ENCODE measurements around the gene DPYD.

DPYD gene

DNA sequence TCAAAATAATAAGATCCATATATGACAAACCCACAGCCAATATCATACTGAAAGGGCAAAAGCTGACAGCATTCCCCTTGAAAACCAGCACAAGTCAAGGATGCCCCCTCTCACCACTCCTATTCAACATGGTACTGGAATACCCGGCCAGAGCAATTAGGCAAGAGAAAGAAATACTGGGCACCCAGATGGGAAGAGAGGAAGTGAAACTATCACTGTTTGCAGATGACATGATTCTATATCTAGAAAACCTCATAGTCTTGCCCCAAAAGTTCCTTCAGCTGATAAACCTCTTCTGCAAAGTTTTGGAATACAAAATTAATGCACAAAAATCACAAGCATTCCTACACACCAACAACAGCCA, 756.6 kb downstream of the DPYD start:
- in situ Hi-C loops (cut with MboI; ENCODE audit: low sequenced_read_pairs): no loop called here

DNA sequence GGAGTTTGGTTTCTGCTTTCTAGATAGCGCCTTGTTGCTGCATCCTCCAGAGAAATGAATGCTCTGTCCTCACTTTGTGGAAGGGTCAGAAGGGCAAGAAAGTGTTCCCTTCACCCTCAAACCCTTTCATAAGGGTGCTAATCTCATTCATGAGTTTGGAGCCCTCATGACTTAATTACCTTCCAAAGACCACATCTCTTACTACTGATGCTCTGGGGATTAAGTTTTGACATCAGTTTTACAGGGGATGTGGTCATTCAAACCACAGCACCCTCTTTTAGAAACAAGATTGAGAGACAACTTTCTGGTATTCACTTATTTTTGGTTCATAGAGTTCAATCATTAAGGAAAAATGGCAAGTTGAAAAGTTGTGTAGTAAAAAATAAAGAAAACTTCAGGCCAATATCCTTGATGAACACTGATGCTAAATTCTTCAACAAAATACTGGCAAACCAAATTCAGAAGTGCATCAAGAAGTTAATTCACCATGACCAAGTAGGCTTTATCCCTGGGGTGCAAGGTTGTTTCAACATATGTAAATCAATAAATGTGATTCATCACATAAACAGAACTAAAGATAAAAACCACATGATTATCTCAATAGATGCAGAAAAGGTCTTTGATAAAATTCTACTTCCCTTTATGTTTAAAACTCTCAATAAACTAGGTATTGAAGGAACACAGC, 757.1 kb downstream of the DPYD start:
- in situ Hi-C loops (cut with MboI; ENCODE audit: low sequenced_read_pairs): no loop called here

DNA sequence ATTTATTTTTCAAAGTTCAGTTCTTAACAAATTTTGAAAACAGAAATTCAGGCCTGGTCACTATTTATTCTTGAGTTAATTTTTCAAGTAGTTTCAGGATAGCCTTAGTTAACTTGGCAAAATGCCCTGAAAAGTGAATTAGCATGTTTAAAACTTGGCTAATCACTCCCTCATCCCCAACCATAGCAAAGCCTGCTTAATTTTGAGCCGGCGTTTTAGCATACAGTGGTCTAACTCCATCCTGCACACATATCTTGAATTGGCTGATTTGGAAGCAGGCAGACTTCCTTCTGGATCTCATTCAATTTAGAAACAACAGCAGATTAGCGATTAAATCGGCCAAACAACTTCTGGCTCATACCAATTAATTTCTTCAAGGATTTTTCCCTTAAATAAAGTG, 760.0 kb downstream of the DPYD start:
- in situ Hi-C loops (cut with MboI; ENCODE audit: low sequenced_read_pairs): no loop called here

DNA sequence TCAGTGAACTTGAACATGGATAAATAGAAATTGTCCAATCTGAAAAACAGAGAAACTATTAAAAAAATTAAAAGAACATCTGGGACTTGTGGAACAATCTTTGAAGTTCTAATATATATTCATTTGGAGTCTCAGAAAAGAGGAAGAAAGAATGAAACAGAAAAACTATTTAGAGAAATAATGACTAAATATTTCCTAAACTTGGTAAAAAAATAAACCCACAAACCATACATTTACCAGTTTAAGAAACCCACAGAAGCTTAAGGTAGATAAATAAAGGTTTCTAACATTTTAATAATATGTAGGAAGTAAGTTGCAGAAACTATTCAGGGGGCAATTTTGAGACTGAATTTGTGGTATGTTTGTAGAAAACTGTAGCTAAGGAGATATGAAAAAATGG, 761.5 kb downstream of the DPYD start:
- in situ Hi-C loops (cut with MboI; ENCODE audit: low sequenced_read_pairs): no loop called here

DNA sequence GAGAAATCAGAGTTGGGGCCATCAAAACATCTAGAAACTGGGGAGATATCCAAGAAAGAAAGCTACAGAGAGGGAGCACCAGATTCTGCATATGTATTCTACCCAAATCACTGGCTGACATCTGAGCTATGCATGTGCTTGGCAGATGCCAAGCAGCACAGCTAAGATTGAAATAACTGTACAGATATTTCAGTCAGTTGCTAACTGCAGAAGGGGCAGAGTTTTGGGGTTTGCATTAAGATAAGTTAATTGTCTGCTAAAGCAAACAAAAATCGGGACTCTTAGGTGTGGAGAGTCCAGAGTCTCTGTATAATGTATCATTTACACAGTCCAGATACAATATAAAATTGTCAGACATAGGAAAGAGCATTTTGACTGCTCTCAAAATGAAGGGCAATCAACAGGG, 762.1 kb downstream of the DPYD start:
- in situ Hi-C loops (cut with MboI; ENCODE audit: low sequenced_read_pairs): no loop called here

DNA sequence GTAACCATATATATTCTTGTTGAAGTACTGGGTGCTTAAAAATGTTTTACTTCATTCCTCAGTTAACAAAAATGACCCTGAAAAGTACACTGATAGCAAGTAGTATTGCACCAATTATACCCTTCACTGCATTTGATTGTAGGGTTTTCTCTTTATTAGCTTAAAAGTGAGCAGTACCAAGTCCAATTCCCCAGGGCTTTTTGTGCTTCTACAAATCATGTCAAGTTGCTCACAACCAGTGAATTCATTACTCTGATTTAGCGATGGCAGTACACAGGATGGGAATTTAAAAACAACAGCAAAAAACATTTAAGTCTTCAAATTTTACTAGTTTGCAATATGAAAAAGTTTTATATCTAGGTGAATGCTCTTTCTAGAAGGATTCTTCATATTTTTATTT, 762.8 kb downstream of the DPYD start:
- in situ Hi-C loops (cut with MboI; ENCODE audit: low sequenced_read_pairs): no loop called here

DNA sequence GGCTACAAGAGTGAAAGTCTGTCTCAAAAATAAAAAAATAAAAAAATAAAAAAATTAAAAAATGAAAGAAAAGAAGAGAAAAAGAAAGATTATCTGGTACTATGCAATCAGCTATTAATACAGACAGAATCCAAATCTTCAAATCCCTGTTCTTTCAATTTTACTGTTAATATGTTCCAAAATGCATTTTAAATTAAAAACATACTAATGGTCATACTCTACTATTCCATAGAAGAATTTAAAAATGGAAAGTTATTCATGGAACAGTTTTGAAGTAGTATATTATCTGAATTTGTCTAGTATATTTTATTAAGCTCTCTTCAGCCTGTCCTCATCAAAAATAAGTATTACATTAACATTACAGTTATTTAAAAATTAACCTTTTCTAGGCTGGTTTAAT, 769.2 kb downstream of the DPYD start:
- in situ Hi-C loops (cut with MboI; ENCODE audit: low sequenced_read_pairs): no loop called here

DNA sequence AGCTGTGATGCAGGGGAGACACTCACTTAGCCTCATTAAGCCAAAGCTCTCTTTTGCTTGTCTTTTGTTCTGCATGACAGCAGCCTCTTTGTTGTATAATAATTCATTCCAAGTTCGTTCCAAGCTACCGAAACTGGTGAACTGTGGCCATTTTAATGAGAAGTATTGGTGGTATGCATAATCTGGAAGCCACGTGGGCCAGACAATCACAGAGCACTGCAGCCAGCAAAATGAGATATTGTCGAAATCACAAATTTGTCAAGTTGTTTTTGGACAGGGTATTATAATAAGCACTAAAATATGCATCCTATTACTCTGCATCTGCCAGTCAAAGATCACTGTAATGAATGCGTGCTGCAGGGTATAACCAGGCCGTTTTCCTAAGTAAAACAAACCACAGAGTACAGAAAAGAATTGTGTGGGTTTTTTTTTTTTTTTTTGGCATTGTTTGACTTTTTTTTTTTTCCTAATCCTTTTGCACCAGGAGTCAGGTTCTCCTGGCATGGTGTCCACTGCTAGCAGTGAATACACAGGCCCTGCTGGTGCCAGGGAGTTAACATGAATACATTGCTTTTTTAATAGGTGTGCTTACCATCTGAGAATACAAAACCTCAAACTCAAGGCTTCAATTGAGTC, 775.4 kb downstream of the DPYD start:
- in situ Hi-C loops (cut with MboI; ENCODE audit: low sequenced_read_pairs): no loop called here

DNA sequence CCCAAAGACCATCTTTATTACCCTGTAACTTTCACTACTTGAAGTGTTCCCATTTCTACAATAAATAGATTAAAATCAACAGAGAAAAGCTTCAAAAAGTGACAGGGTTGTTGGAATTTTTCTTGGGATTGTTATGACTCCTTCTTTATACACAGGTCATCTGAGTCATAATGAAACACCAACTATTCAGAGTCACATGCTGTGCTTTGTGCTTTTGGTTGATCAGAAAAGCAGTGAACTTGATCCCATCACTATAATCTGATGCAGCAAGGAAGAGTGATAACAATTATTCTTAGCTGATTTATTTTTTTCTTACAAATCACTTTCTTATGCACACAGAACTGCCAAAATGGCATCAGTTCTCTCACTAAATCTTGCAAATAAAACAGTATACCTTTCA, 776.3 kb downstream of the DPYD start:
- in situ Hi-C loops (cut with MboI; ENCODE audit: low sequenced_read_pairs): no loop called here

DNA sequence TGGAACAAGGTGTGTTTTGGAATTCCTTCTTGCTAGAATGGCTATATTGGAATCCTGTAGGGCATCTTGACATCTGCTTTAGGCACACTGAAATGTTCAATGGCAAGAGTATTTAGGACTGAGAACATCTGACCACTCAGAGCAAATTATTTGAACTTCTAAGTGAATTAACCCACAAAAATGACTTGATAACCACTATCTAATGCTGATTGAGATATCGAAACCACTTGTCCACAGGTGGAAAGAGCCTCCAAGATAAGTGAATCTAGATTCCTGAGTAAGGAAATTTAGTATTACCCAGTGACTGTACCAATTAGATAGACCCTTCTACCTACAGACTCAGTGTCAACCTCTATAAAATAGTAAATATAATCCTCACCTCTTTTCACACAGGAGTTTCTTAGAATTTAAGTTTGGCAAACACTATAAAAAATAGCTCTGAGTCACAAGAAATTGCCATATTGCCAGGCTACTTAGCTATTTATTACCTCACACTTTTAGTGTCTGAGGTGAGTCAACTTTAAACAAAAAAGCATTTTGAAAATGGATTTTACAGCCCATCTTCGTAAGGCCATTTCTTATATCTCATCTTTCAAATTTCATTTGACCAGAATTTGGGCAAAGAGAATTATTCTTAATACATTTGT, 777.5 kb downstream of the DPYD start:
- in situ Hi-C loops (cut with MboI; ENCODE audit: low sequenced_read_pairs): no loop called here

DNA sequence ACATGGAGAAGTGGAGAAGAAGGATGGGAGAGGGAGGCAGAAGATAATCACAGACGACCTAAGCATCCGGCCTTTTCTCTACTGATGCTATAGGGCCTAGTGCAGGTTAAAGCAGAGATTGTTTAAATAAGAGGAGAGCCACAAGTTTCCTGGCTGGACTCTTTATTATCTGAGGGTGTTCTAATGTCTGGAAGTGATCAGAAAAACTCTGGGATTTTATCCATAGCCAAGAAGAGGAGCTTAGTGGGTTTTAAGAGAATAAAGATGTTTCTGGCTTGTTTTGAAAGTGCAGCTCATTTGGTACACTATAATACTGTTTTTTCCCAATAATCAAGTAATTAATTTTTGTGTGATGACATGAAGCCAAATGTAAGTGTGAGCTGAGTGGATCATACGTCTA, 780.2 kb downstream of the DPYD start:
- in situ Hi-C loops (cut with MboI; ENCODE audit: low sequenced_read_pairs): no loop called here

DNA sequence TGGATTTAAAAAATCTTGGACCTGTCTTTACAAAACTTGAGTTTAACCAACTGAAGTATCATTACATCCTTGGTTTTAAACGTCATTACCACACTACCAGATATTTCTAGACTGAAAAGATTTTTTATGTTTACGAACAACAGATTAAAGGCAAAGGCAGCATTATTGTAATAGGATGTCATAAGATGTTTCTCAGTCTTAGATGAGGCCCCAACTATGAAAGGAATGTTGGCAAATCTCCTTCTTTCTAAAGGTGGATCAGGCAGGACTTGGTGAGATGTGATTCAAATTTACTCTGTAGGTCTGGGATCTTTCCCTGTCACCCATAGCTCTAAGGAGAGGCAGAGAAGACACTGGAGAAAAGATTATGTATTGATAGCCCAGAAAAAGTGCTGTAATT, 781.3 kb downstream of the DPYD start:
- in situ Hi-C loops (cut with MboI; ENCODE audit: low sequenced_read_pairs): no loop called here

DNA sequence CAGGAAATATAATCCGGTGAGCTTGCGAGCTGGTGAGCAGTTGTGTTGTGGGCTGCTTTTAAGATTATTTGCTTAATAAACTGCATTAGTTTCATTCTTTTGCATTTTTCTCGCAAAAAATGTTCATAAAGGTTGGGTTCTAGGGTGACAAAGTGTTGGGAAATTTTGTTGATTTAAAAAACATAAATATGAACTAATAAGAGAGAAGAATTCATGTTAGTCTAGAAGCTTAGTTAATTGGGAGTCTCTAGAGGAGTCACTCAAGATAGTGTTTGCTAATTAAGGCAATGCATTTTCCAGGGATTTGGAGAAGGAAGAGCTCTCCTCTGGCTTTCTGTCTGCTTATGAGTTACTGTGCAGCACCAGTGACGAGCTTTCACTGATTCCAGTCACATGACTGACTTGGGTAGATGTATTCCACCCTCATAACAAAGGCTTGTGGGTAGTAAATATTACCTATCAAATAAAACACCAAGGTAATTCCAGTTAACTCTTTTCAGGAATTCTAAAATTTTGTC, 782.3 kb downstream of the DPYD start:
- in situ Hi-C loops (cut with MboI; ENCODE audit: low sequenced_read_pairs): no loop called here

DNA sequence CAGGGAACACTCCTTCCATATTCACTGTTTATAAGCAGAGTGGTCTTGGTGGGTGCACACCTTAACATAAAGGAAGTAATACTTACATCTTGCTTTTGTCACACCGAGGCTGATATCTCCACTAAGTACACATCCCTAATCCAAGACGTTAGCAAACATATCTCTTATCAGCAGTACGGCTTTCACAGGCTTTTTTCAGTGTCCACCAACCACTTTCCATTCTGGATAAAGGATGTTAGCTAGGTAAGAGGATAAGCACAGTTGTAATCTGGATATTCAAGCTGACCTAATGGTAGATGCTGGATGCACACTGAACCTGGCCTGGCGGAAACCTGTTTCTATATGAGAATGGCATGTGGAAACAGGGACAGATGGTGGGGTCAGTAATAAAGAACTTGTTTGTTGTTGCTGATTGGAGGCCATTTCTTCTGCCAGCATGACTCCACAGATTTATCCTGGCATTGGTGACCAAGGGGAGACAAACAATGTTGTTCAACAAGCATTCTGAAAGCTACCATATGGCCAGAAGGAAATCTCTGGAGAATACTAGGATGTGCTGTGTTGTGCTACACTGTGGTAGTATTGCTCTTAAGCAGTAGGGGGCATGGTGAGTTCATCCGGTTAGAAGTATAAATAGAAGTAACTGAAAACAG, 782.8 kb downstream of the DPYD start:
- in situ Hi-C loops (cut with MboI; ENCODE audit: low sequenced_read_pairs): no loop called here

DNA sequence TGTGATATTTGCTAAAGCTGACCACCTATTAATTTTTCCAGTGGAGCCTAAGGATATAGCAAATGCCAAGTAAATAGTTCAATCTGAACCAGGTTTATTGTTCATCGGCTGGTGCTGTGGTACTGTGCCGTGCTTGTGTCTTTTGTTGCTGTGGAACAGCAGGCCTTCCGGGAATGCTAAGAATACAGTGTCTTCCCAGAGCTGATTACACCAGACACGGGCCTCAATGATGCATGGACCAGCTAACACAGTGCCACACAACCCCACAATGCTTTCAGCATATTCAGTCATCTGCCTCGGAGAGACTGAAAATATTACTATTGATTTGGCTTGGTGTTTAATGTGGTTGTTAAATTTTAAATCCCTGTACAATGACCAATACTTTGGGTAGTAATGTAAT, 783.8 kb downstream of the DPYD start:
- in situ Hi-C loops (cut with MboI; ENCODE audit: low sequenced_read_pairs): no loop called here

DNA sequence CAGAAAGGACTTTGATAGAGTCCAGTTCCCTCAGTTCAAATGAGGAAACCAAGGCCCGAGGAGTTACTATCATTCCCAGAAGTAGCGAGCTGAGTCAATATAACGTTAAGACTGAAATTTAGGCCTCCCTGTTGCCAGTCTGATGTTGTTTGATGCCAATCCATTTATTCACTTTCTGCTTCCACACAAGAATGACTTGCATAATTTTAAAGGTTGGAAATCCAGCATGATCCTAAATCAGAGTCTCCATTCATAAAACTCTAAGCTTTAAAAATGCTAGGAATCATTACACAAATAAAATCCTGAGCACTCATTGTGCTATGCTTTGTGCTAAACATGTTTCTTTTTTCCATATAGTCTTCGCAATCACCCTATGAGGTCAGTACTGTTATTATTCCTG, 784.9 kb downstream of the DPYD start:
- in situ Hi-C loops (cut with MboI; ENCODE audit: low sequenced_read_pairs): no loop called here

DNA sequence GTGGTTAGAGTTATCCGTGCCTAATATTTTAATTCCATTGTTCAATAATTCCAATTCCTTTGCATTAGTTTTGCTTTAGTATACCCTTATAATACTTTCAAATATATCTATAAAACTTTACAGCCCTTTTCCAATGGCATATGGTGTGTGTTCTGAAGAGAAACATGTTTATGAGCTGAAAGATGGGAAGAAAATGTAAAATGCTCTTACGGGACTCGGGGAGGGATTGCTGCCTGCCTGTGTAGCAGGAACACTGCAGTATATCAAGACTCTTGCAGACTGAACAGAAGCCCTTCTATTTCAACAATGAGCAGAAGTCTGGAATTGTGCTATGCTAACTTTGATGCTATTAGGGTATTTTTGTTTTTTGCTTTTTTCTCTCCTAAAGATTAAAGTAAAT, 792.4 kb downstream of the DPYD start:
- in situ Hi-C loops (cut with MboI; ENCODE audit: low sequenced_read_pairs): no loop called here

DNA sequence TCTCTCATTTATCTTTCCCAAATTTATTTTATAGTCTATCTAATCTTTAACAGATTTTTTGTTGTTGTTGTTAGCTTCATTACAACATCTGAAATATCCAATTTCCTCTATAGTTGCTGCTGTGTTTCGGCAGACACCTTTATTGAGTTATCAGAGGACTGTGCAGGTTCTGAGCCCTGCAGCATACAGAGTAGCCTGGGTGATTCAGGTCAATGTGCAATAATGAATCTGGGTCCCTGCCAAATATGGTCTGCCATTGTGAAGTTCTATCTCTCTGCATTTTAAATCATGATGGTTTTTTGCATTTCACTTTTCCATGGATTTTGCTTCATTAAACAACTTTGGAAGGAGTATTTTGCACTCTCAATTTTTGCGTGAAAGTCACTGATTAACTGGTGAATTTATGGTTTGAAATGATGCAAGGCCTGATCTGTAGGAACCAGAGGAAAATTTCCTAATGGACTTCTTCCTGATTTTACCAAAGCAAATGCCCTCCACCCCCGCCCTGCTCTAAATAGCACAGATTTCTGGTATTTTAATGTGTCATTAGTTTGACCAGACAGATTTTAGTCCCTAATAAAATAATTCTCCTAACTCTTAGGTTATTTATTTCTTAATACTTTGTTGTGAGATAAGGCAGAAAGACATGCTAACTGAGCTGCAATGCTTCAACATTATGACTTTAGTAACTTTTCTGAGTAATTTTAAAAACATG, 797.0 kb downstream of the DPYD start:
- in situ Hi-C loops (cut with MboI; ENCODE audit: low sequenced_read_pairs): no loop called here

DNA sequence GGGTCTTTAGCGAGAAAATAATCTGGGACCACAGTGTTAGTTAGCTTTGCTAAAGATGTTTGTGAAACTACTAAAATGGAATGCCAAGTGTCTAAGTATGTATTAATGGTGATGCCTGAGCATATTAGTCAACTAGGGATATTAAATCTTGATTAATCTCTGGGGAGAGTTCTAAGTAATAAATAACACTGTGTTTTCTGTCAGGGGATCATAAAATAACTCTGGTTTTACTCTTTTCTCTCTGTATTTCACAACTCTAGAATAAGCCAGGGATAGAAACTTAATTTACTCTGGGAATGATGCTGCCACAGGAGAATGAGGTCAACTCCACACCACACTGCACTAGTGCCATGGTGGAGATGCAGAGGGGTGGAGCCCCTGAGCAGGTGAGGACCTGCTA, 800.0 kb downstream of the DPYD start:
- in situ Hi-C loops (cut with MboI; ENCODE audit: low sequenced_read_pairs): no loop called here

DNA sequence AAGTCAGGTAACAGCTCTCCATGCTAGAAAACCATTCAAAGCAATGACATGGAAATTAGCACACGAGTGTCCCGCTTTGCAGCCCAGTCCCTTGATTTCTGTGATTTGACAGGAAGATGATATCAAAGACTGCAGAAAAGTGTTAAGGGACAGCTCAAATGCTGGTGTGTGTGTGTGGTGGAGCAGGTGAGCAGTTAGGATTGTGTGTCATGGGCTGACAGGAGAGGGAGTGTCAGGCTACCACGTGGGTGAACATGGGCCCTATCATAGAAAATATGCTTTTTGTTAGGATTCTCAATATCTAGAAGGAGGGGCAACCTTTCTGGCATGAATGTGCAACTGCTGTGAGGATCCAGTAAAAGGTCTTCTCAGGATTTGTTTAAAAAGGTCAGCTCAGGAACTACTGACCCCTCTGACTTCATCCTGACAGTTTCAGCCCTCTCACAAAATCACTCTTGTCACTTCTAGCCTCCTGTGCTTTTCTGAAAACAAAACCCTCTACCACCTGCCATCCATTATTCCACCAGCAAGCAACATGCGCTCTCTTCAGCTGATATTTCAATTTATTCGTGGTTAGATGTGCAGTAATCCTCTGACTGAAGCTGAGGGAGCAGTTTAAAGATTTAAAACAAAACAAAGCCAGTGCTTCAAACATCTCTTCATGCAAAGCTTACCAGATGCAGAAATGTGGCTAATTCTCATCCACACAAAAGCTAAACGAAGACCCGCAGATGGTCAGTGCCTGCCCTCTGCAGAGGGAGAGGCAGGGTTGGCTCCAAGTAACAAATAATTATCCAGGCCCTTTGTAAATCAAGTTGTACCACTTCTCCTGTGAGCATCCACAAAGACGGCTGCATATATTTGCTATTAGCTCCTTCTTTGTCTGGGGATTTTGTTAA, 801.3 kb downstream of the DPYD start:
- in situ Hi-C loops (cut with MboI; ENCODE audit: low sequenced_read_pairs): no loop called here
